Endodermal cell (in vitro differentiated cells): ENCODE results near the gene ZNF354C. TPM values are rescaled to one million over a fixed set of nuclear protein-coding genes. Genes with fewer than 3 reads are reported as not detected.
"Not testable (repeated sequence)": the region's sequence is repeated elsewhere in the genome, so short reads cannot be mapped to it uniquely, and the experiment has no call there.

Source experiments
- DNase-seq: peaks from one replicate; pipeline ENCODE4 v3.0.0-alpha.2; 2017
- H3K27ac ChIP-seq: 2 replicates; pipeline ENCODE4 v1.5.1; 2013; ENCODE audit warnings: mild to moderate bottlenecking, low read depth, low read length, moderate library complexity
- H3K27me3 ChIP-seq: 2 replicates; pipeline ENCODE4 v1.6.1; 2013; ENCODE audit warnings: mild to moderate bottlenecking, low read length, moderate library complexity; ENCODE audit not compliant: insufficient read depth, control insufficient read depth, poor library complexity, severe bottlenecking
- H3K36me3 ChIP-seq: 2 replicates; pipeline ENCODE4 v1.7.0; 2013; ENCODE audit warnings: mild to moderate bottlenecking, low read length, moderate library complexity; ENCODE audit not compliant: control insufficient read depth, insufficient read depth
- H3K4me1 ChIP-seq: one replicate; pipeline ENCODE4 v1.7.0; 2013; ENCODE audit warnings: low read length; ENCODE audit not compliant: control insufficient read depth, insufficient read depth
- H3K4me3 ChIP-seq: 2 replicates; pipeline ENCODE4 v1.5.1; 2013; ENCODE audit warnings: mild to moderate bottlenecking, low read length, moderate library complexity
- H3K9ac ChIP-seq: 2 replicates; pipeline ENCODE4 v1.6.1; 2013; ENCODE audit warnings: mild to moderate bottlenecking, low read length, moderate library complexity; ENCODE audit not compliant: poor library complexity, severe bottlenecking; ENCODE audit errors: extremely low read depth
- H3K9me3 ChIP-seq: 2 replicates; pipeline ENCODE4 v1.6.1; 2013; ENCODE audit warnings: mild to moderate bottlenecking, low read length, moderate library complexity; ENCODE audit not compliant: control insufficient read depth
- H3K27ac Mint-ChIP-seq: 2 replicates; pipeline ENCODE4 v1.8.0; 2020; ENCODE audit warnings: mixed read lengths
- H3K27me3 Mint-ChIP-seq: 2 replicates; pipeline ENCODE4 v1.8.0; 2021; ENCODE audit warnings: mild to moderate bottlenecking, mixed read lengths; ENCODE audit not compliant: insufficient read depth
- H3K36me3 Mint-ChIP-seq: 2 replicates; pipeline ENCODE4 v1.8.0; 2020; ENCODE audit warnings: low read depth, mixed read lengths
- H3K4me1 Mint-ChIP-seq: 2 replicates; pipeline ENCODE4 v1.8.0; 2020; ENCODE audit warnings: mixed read lengths
- H3K4me3 Mint-ChIP-seq: 2 replicates; pipeline ENCODE4 v1.8.0; 2020; ENCODE audit warnings: mild to moderate bottlenecking, moderate library complexity, mixed read lengths
- H3K9me3 Mint-ChIP-seq: 2 replicates; pipeline ENCODE4 v1.8.0; 2020; ENCODE audit warnings: mild to moderate bottlenecking, mixed read lengths
- CTCF ChIP-seq: fragments of 200-600 bp; sonication (generic); conservative IDR thresholded peaks from 2 replicates; pipeline ENCODE4 v1.5.0; 2021; ENCODE audit warnings: antibody characterized with exemption, mild to moderate bottlenecking
- WGBS, 2 experiments: methylation state at CpG; one replicate each; pipeline versions ENCODE4 v1.1.5 to v1.1.7; 2013; ENCODE audit warnings: missing lambda C conversion rate in 2 of 2, mixed read lengths in 1 of 2; ENCODE audit not compliant: insufficient coverage in 1 of 2, insufficient read length in 1 of 2; 5-methylcytosine and 5-hydroxymethylcytosine counted together
- total RNA-seq, 2 donors: library from RNA; stranded (reverse); fragmentation: NEBNext Ultra II Directional in 1 of 2; extraction: Animal tissue kit (Norgen Biotek cat#: 25700) in 1 of 2; gene quantifications; 2 replicates in 1 of 2; 3 replicates in 1 of 2; pipeline ENCODE4 v1.2.1, GENCODE V29; 2021

ZNF354C gene
- total RNA-seq, 2 donors from 2014 or later: 3.4 to 4.8 TPM

GRCh38 chr5:179079165-179079987 is 19.2 kb downstream of the ZNF354C start:
- Histone ChIP-seq H3K4me3 (peak overlapping the region; percentile 62), H3K27ac (no peak overlapping the region), H3K9ac (no peak overlapping the region), H3K9me3 (peaks cover 94% of the 10 kb centered on the region), H3K36me3 (peaks cover 39% of the 10 kb centered on the region), H3K27me3 (no peaks in the 10 kb centered on the region), H3K4me1 (no peaks in the 10 kb centered on the region)
- DNase-seq: no peak
- TF ChIP-seq CTCF: no peak
- Mint-ChIP-seq H3K9me3 (peaks cover 90% of the 10 kb centered on the region), H3K27ac (no peak overlapping the region), H3K36me3 (peaks cover 66% of the 10 kb centered on the region), H3K4me1 (no peaks in the 10 kb centered on the region), H3K27me3 (peaks cover 3% of the 10 kb centered on the region), H3K4me3 (no peak overlapping the region)
- WGBS, 2 experiments: 91 to 93% methylated on average over 9 to 11 of the region's 11 CpGs

- Histone ChIP-seq H3K27ac (no peak overlapping the region), H3K27me3 (no peaks in the 10 kb centered on the region), H3K36me3 (peaks cover 39% of the 10 kb centered on the region), H3K4me1 (no peaks in the 10 kb centered on the region), H3K9ac (no peak overlapping the region), H3K4me3 (peak overlapping the region; percentile 68), H3K9me3 (peaks cover 98% of the 10 kb centered on the region)
- Mint-ChIP-seq H3K27me3 (peaks cover 4% of the 10 kb centered on the region), H3K4me3 (no peak overlapping the region), H3K27ac (no peak overlapping the region), H3K36me3 (peaks cover 58% of the 10 kb centered on the region), H3K9me3 (peaks cover 92% of the 10 kb centered on the region), H3K4me1 (no peaks in the 10 kb centered on the region)
- no peak for TF ChIP-seq CTCF
- WGBS, 2 experiments: 85 to 100% methylated on average over 1 to 4 of the region's 4 CpGs
- DNase-seq: no peak
Observed at GRCh38 chr5:179080724-179081123, 20.6 kb downstream of the ZNF354C start.

GRCh38 chr5:179089502-179089901 is 29.3 kb downstream of the ZNF354C start:
- H3K9me3 ChIP-seq: peaks cover 78% of the 10 kb centered on the region
- peaks cover 85% of the 10 kb centered on the region for H3K9me3 Mint-ChIP-seq
- DNase-seq: no peak

GRCh38 chr5:179101282-179101681 is 41.1 kb downstream of the ZNF354C start:
- H3K4me3 ChIP-seq, DNase-seq, H3K4me1 Mint-ChIP-seq, H3K9ac ChIP-seq, H3K27me3 Mint-ChIP-seq, H3K27me3 ChIP-seq, H3K4me3 Mint-ChIP-seq, H3K27ac Mint-ChIP-seq, H3K36me3 Mint-ChIP-seq, H3K36me3 ChIP-seq, H3K27ac ChIP-seq, H3K4me1 ChIP-seq: not testable (repeated sequence)
- H3K9me3 ChIP-seq: peaks cover 31% of the 10 kb centered on the region
- peaks cover 50% of the 10 kb centered on the region for H3K9me3 Mint-ChIP-seq
- 87 to 100% methylated on average over 1 to 13 of the region's 17 CpGs for WGBS, 2 experiments

More at GRCh38 chr5:179089502-179089901, 29.3 kb downstream of the ZNF354C start:
- TF ChIP-seq CTCF: no peak
- H3K36me3 Mint-ChIP-seq: no peaks in the 10 kb centered on the region
- no peak overlapping the region for H3K9ac ChIP-seq
- H3K27ac ChIP-seq: no peak overlapping the region
- H3K27me3 Mint-ChIP-seq: peaks cover 12% of the 10 kb centered on the region
- no peaks in the 10 kb centered on the region for H3K36me3 ChIP-seq
- no peaks in the 10 kb centered on the region for H3K27me3 ChIP-seq
- WGBS, 2 experiments: 54 to 60% methylated on average over 1 to 2 of the region's 2 CpGs
- H3K27ac Mint-ChIP-seq: no peak overlapping the region
- no peak overlapping the region for H3K4me3 ChIP-seq
- no peak overlapping the region for H3K4me3 Mint-ChIP-seq
- no peaks in the 10 kb centered on the region for H3K4me1 ChIP-seq
- H3K4me1 Mint-ChIP-seq: no peaks in the 10 kb centered on the region
